Fibroblast of villous mesenchyme (primary cell): ENCODE data around the gene C1GALT1C1L. TPM values are rescaled to one million over a fixed set of nuclear protein-coding genes. Genes with fewer than 3 reads are reported as not detected.
"Not testable (repeated sequence)": the region's sequence is repeated elsewhere in the genome, so short reads cannot be mapped to it uniquely, and the experiment has no call there.

Experiments
- DNase-seq: peaks from one replicate; pipeline ENCODE4 v3.0.0-alpha.2; 2010; ENCODE audit warnings: low read depth
- H3K4me3 ChIP-seq: 2 replicates; pipeline ENCODE4 v1.5.1; 2011; ENCODE audit warnings: low read depth, mild to moderate bottlenecking, low read length
- total RNA-seq: library from RNA; depleted of rRNA; stranded (reverse); fragments of >200 nt; gene quantifications from 2 replicates; pipeline ENCODE4 v1.2.3, GENCODE V29; 2012
- TF ChIP-seq, protein P1 (sequence below): IDR thresholded peaks from 2 replicates; pipeline ENCODE4 v1.5.1; 2012; ENCODE audit warnings: low read depth, mild to moderate bottlenecking, low read length; ENCODE audit not compliant: insufficient read depth

The C1GALT1C1L gene
- total RNA-seq, 1 donor = 0.86 TPM

- TF ChIP-seq, protein P1, sequence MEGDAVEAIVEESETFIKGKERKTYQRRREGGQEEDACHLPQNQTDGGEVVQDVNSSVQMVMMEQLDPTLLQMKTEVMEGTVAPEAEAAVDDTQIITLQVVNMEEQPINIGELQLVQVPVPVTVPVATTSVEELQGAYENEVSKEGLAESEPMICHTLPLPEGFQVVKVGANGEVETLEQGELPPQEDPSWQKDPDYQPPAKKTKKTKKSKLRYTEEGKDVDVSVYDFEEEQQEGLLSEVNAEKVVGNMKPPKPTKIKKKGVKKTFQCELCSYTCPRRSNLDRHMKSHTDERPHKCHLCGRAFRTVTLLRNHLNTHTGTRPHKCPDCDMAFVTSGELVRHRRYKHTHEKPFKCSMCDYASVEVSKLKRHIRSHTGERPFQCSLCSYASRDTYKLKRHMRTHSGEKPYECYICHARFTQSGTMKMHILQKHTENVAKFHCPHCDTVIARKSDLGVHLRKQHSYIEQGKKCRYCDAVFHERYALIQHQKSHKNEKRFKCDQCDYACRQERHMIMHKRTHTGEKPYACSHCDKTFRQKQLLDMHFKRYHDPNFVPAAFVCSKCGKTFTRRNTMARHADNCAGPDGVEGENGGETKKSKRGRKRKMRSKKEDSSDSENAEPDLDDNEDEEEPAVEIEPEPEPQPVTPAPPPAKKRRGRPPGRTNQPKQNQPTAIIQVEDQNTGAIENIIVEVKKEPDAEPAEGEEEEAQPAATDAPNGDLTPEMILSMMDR = no peak
- no peak overlapping the region for H3K4me3 ChIP-seq
- peak; percentile 47 for DNase-seq
Measured at GRCh38 chr2:43648994-43649701, 27.1 kb downstream of the C1GALT1C1L start.

- no peak for DNase-seq
- H3K4me3 ChIP-seq = no peak overlapping the region
- TF ChIP-seq, protein P1 = no peak
Measured at GRCh38 chr2:43643680-43644079, 32.5 kb downstream of the C1GALT1C1L start.

DNA sequence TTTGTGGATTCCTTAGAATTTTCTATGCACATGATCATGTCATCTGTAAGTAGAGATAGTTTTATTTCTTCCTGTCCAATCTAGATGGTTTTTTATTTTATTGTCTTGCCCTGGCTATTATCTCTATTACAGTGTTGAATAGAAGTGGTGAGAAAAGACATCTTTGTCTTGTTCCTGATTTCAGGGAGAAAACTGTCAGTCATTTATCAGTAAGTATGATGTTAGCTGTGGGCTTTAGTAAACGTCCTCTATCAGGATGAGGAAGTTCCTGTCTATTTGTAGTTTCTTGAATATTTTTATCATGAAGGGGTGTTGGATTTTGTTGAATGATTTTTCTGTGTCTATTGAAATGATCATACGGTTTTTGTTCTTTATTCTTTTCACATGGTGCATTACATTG, 33.9 kb downstream of the C1GALT1C1L start:
- no peak for DNase-seq
- TF ChIP-seq, protein P1 = no peak
- H3K4me3 ChIP-seq = no peak overlapping the region

- TF ChIP-seq, protein P1 = no peak
- peak within 1 kb of the TSS; percentile 79 for H3K4me3 ChIP-seq
- peak; percentile 88 for DNase-seq
Measured at GRCh38 chr2:43637030-43637803, 39.0 kb downstream of the C1GALT1C1L start, which contains the start of gene PLEKHH2. TSS of gene PLEKHH2 (plus strand) at chr2:43637260. CDS start at chr2:43644674, 7,414 bp downstream.

GRCh38 chr2:43636621-43637020, 39.6 kb downstream of the C1GALT1C1L start:
- no peak for DNase-seq
- peak overlapping the region; percentile 79 for H3K4me3 ChIP-seq
- TF ChIP-seq, protein P1 = no peak

DNA sequence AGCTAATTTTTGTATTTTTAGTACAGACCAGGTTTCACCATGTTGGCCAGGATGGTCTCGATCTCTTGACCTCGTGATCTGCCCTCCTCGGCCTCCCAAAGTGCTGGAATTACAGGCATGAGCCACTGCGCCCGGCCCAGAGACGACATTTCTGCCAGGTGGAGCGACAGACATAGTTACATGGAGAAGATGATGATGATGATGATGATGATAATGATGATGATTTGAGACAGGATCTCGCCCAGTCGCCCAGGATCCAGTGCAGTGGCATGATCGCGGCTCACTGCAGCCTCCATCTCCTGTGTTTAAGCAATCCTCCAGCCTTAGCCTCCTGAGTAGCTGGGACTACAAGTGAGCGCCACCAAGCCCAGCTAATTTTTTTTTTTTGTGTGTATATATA, 40.1 kb downstream of the C1GALT1C1L start:
- DNase-seq, H3K4me3 ChIP-seq: not testable (repeated sequence)

- TF ChIP-seq, protein P1 = no peak
- no peak overlapping the region for H3K4me3 ChIP-seq
- DNase-seq = peak; percentile 77
Measured at GRCh38 chr2:43634604-43635306, 41.5 kb downstream of the C1GALT1C1L start.
